Epithelial cell of esophagus (primary cell): ENCODE data around the gene SPATA9.

ENCODE experiments used
- DNase-seq: peaks from one replicate; pipeline ENCODE4 v3.0.0; 2010; ENCODE audit warnings: low read depth
- H3K4me3 ChIP-seq: 2 replicates; pipeline ENCODE4 v1.5.1; 2011; ENCODE audit warnings: mild to moderate bottlenecking, low read length, control low read depth
- CTCF ChIP-seq: IDR thresholded peaks from 2 replicates; pipeline ENCODE4 v1.5.1; 2011; ENCODE audit warnings: low read depth, mild to moderate bottlenecking, low read length, control low read depth, inconsistent platforms; ENCODE audit not compliant: insufficient read depth; ENCODE audit errors: missing control alignments

SPATA9 gene

GRCh38 chr5:95682891-95683290 is at the start of gene SPATA9:
Gene SPATA9, minus strand, starts transcription at chr5:95682991. Its CDS starts 137 bp downstream, at chr5:95682854.
- TF ChIP-seq CTCF, result no peak
- DNase-seq, result no peak

GRCh38 chr5:95731571-95732554 is 49.1 kb upstream of the SPATA9 start:
- peak overlapping the region; percentile 70 for H3K4me3 ChIP-seq
- DNase-seq, result peak; percentile 23
- no peak for TF ChIP-seq CTCF

More at GRCh38 chr5:95682891-95683290, at the start of gene SPATA9:
- no peak within 1 kb of the TSS for H3K4me3 ChIP-seq

GRCh38 chr5:95730730-95731570 is 48.2 kb upstream of the SPATA9 start, which contains the start of gene RHOBTB3:
Gene RHOBTB3, plus strand, starts transcription at chr5:95731336. Its CDS starts 347 bp downstream, at chr5:95731683.
- peak within 1 kb of the TSS; percentile 70 for H3K4me3 ChIP-seq
- DNase-seq, result peak; percentile 61
- TF ChIP-seq CTCF, result no peak

GRCh38 chr5:95730011-95730700 is 47.4 kb upstream of the SPATA9 start:
- no peak for DNase-seq
- no peak overlapping the region for H3K4me3 ChIP-seq
- TF ChIP-seq CTCF, result no peak

GRCh38 chr5:95729115-95730010 is 46.6 kb upstream of the SPATA9 start:
- no peak for DNase-seq
- H3K4me3 ChIP-seq, result no peak overlapping the region
- no peak for TF ChIP-seq CTCF
